A549 treated with dexamethasone at 1 μM for 4 hours (cell line): ENCODE results near the gene AP3B2. TPM values are rescaled to one million over a fixed set of nuclear protein-coding genes. Genes with fewer than 3 reads are reported as not detected.

Experiments
- total RNA-seq: library from RNA; stranded (reverse); fragments of 200-300 nt; extraction: Qiagen RNA extraction; gene quantifications from 5 replicates; pipeline ENCODE4 v1.2.3, GENCODE V29; 2022

Gene AP3B2
- 0.77 to 0.89 TPM (median 0.80 TPM) in 5 replicates for total RNA-seq

GRCh38 chr15:82709421-82710207 lies at the start of gene AP3B2:
Gene AP3B2 (minus strand): TSS chr15:82709875. CDS start chr15:82709706, 169 bp downstream.

GRCh38 chr15:82647045-82647834 lies 62.4 kb downstream of the AP3B2 start, which contains the start of gene CPEB1:
Gene CPEB1 (minus strand): TSS chr15:82647363. CDS start chr15:82628459, 18,904 bp downstream.

Other genes with a start within 250 kb of the AP3B2 start
- gene RPS17, start 169.4 kb downstream of the AP3B2 start, total RNA-seq = 3,722 to 5,028 TPM (median 3,855 TPM) in 5 replicates
- 2.0 to 4.0 TPM (median 3.3 TPM) in 5 replicates for gene CPEB1, start 62.5 kb downstream of the AP3B2 start, total RNA-seq
- not detected in 5 replicates for gene FSD2, start 96.2 kb upstream of the AP3B2 start, total RNA-seq
- 6.2 to 8.6 TPM (median 7.4 TPM) in 5 replicates for gene WHAMM, start 99.8 kb upstream of the AP3B2 start, total RNA-seq
- 15.9 to 26.1 TPM (median 24.6 TPM) in 5 replicates for gene HOMER2, start 242.8 kb upstream of the AP3B2 start, total RNA-seq